Smooth muscle cell (in vitro differentiated cells): Measurements from ENCODE around the gene CENPQ. TPM values are rescaled to one million over a fixed set of nuclear protein-coding genes. Genes with fewer than 3 reads are reported as not detected.

Experiments used
- DNase-seq: peaks from one replicate; lab custom pipeline; 2025; ENCODE audit not compliant: unreplicated experiment; lab: John Stamatoyannopoulos, UW
- H2AFZ ChIP-seq: fragments of 200-600 bp; sonication (generic); 2 replicates; pipeline ENCODE4 v1.6.0; 2016; ENCODE audit warnings: antibody characterized with exemption, low read depth, mild to moderate bottlenecking
- H3F3A ChIP-seq: fragments of 200-600 bp; sonication (generic); 2 replicates; pipeline ENCODE4 v1.6.0; 2017; ENCODE audit warnings: antibody characterized with exemption, low read depth
- H3K27ac ChIP-seq: fragments of 200-600 bp; sonication (generic); 2 replicates; pipeline ENCODE4 v1.5.1; 2016; ENCODE audit warnings: low read depth, mild to moderate bottlenecking
- H3K27me3 ChIP-seq: fragments of 200-600 bp; sonication (generic); 2 replicates; pipeline ENCODE4 v1.6.1; 2016; ENCODE audit warnings: low read depth, mild to moderate bottlenecking
- H3K36me3 ChIP-seq: fragments of 200-600 bp; sonication (generic); 2 replicates; pipeline ENCODE4 v1.5.1; 2016; ENCODE audit warnings: low read depth
- H3K4me1 ChIP-seq: fragments of 200-600 bp; sonication (generic); 2 replicates; pipeline ENCODE4 v1.5.1; 2016; ENCODE audit warnings: low read depth
- H3K4me2 ChIP-seq: fragments of 200-600 bp; sonication (generic); 2 replicates; pipeline ENCODE4 v1.6.0; 2016; ENCODE audit warnings: mild to moderate bottlenecking
- H3K4me3 ChIP-seq: fragments of 200-600 bp; sonication (generic); 2 replicates; pipeline ENCODE4 v1.5.1; 2016; ENCODE audit warnings: mild to moderate bottlenecking
- H3K79me2 ChIP-seq: fragments of 200-600 bp; sonication (generic); 2 replicates; pipeline ENCODE4 v1.6.0; 2016; ENCODE audit warnings: low read depth, mild to moderate bottlenecking
- H3K9ac ChIP-seq: fragments of 200-600 bp; sonication (generic); 2 replicates; pipeline ENCODE4 v1.6.0; 2016; ENCODE audit warnings: low read depth
- H3K9me3 ChIP-seq: fragments of 200-600 bp; sonication (generic); replicated peaks from 2 replicates; pipeline ENCODE4 v1.5.1; 2016; ENCODE audit warnings: low read depth
- H4K20me1 ChIP-seq: fragments of 200-600 bp; sonication (generic); 2 replicates; pipeline ENCODE4 v1.6.0; 2016; ENCODE audit warnings: low read depth
- WGBS: methylation state at CpG from one replicate; pipeline ENCODE4 v1.1.7; 2016; ENCODE audit warnings: low lambda C conversion rate; 5-methylcytosine and 5-hydroxymethylcytosine counted together
- polyA plus RNA-seq: library from polyadenylated mRNA; unstranded; fragments of >200 nt; fragmentation: Nextera tagmentation; extraction: Ambion mirVana; gene quantifications from 2 replicates; pipeline ENCODE4 v1.2.1, GENCODE V29; 2016
- total RNA-seq: library from RNA; depleted of rRNA; stranded (reverse); fragments of >200 nt; gene quantifications from 2 replicates; pipeline ENCODE4 v1.2.3, GENCODE V29; 2014
- TF ChIP-seq, protein P1 (sequence below): fragments of 200-600 bp; sonication (generic); IDR thresholded peaks from 2 replicates; pipeline ENCODE4 v1.5.1; 2017; ENCODE audit warnings: borderline replicate concordance, mild to moderate bottlenecking, antibody characterized with exemption; ENCODE audit not compliant: insufficient read depth, poor library complexity, severe bottlenecking

Gene CENPQ, protein sequence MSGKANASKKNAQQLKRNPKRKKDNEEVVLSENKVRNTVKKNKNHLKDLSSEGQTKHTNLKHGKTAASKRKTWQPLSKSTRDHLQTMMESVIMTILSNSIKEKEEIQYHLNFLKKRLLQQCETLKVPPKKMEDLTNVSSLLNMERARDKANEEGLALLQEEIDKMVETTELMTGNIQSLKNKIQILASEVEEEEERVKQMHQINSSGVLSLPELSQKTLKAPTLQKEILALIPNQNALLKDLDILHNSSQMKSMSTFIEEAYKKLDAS
- total RNA-seq (11.7 and 15.1 TPM in 2 replicates), polyA plus RNA-seq (7.7 and 9.2 TPM in 2 replicates)

DNA sequence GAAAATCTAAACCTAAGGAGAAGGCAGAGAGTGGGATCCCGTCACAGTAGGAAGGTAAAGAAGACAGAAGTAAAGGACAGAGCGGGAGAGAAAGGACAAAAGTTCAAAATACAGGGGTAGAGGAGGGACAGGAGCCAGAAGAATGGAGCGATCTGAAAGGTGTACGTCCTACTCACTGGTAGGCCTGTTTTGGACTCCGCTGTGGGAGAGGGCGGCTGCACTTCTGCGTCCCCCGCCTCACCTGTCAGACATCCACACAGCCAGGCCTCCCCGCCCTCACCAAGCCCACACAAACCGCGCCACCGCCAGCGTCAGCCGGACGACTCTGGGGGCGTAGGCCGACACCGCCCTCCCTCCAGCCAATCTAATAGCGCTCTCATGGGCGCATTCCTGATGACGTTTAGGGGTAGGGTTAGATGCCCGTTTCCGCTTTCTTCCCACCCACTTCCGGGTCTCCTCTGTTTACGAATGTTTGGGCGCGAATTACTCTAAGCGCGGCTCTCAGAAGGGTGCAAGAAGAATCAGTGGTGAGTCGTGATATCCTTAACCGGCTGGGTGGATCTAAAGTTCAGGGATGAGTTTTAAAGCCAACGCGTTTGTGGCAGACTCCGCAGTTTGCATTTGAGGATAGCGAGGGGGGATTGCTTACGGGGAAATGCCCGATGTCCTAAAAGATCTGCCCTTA is at the start of gene CENPQ, which contains the start of gene MMUT:
TSS of gene CENPQ (plus strand) at position 444 of the 685 bp plus-strand sequence. CDS start 6,807 bp downstream, outside the sequence.
TSS of gene MMUT (minus strand) at position 327 of the 685 bp plus-strand sequence. CDS start 3,787 bp downstream, outside the sequence.
- H4K20me1 ChIP-seq, result no peaks in the 10 kb centered on the region

DNA sequence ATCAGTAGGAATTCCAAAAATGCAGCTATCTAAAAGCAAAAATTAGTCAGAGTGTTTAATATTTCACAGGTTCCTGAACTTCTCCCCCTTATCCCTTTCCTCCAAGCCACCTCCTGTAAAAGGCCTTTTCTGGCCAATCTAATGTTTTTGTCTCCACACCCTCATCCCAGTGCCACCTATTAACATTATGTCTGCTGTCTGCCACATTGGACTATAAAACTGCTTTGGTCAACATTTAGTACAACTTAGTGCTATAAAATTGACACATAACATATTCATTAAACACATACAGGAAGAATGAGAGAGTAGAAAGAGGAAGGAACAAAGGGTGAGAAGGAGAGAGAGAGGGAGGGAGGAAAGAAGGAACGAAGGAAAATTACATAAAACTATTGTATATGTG is 47.8 kb upstream of the CENPQ start:
- TF ChIP-seq, protein P1, sequence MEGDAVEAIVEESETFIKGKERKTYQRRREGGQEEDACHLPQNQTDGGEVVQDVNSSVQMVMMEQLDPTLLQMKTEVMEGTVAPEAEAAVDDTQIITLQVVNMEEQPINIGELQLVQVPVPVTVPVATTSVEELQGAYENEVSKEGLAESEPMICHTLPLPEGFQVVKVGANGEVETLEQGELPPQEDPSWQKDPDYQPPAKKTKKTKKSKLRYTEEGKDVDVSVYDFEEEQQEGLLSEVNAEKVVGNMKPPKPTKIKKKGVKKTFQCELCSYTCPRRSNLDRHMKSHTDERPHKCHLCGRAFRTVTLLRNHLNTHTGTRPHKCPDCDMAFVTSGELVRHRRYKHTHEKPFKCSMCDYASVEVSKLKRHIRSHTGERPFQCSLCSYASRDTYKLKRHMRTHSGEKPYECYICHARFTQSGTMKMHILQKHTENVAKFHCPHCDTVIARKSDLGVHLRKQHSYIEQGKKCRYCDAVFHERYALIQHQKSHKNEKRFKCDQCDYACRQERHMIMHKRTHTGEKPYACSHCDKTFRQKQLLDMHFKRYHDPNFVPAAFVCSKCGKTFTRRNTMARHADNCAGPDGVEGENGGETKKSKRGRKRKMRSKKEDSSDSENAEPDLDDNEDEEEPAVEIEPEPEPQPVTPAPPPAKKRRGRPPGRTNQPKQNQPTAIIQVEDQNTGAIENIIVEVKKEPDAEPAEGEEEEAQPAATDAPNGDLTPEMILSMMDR, result no peak
- Histone ChIP-seq H3K27me3 (no peaks in the 10 kb centered on the region), H3K27ac (no peak overlapping the region), H3K4me1 (no peaks in the 10 kb centered on the region), H3K9ac (no peak overlapping the region), H2AFZ (no peak overlapping the region), H3K4me3 (no peak overlapping the region), H3F3A (no peaks in the 10 kb centered on the region), H4K20me1 (no peaks in the 10 kb centered on the region), H3K36me3 (no peaks in the 10 kb centered on the region), H3K79me2 (no peaks in the 10 kb centered on the region), H3K9me3 (no peaks in the 10 kb centered on the region), H3K4me2 (no peak overlapping the region)
- WGBS, result 83% methylated on average over 1 of the region's 1 CpG
- no peak for DNase-seq

More for the DNA sequence above, at the start of gene CENPQ, which contains the start of gene MMUT:
- H2AFZ ChIP-seq, result peak within 1 kb of the TSS; percentile 97
- under 1% methylated on average over 34 of the region's 37 CpGs for WGBS
- peak within 1 kb of the TSS; percentile 95 for H3K9ac ChIP-seq
- H3K79me2 ChIP-seq, result peaks cover 62% of the 10 kb centered on the region
- H3K4me2 ChIP-seq, result peak within 1 kb of the TSS; percentile 96
- no peaks in the 10 kb centered on the region for H3F3A ChIP-seq
- TF ChIP-seq, protein P1, result no peak
- H3K36me3 ChIP-seq, result no peaks in the 10 kb centered on the region
- no peaks in the 10 kb centered on the region for H3K27me3 ChIP-seq
- peaks cover 15% of the 10 kb centered on the region for H3K4me1 ChIP-seq
- peak; percentile 59 for DNase-seq
- peak within 1 kb of the TSS; percentile 91 for H3K4me3 ChIP-seq
- peak within 1 kb of the TSS; percentile 73 for H3K27ac ChIP-seq
- no peaks in the 10 kb centered on the region for H3K9me3 ChIP-seq

DNA sequence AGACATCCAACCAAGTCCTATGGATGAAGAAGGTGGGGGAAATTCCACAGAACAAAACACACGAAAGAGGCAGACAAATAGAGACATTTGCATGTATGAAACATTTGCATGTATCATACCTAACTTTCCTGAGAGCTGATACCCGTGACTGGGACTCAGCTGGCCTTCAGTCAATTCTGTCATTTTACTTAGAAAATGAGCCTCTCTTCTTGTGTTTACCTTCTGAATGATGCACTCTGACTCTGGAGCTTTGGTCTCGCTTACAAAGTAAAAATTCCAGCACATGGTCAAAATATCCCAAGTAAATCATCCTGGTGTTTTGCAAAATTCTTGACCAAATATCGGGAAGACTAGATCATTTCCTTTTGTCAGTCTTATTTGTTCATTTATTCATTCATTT is 47.0 kb upstream of the CENPQ start:
- no peaks in the 10 kb centered on the region for H3K4me1 ChIP-seq
- no peak overlapping the region for H3K4me3 ChIP-seq
- TF ChIP-seq, protein P1, result no peak
- no peak overlapping the region for H2AFZ ChIP-seq
- no peak overlapping the region for H3K4me2 ChIP-seq
- H3K27me3 ChIP-seq, result no peaks in the 10 kb centered on the region
- H3K9me3 ChIP-seq, result no peaks in the 10 kb centered on the region
- DNase-seq, result no peak
- H3K27ac ChIP-seq, result no peak overlapping the region
- H3K36me3 ChIP-seq, result no peaks in the 10 kb centered on the region
- H3K79me2 ChIP-seq, result no peaks in the 10 kb centered on the region
- no peaks in the 10 kb centered on the region for H3F3A ChIP-seq
- 88% methylated on average over 4 of the region's 4 CpGs for WGBS
- H4K20me1 ChIP-seq, result no peaks in the 10 kb centered on the region
- H3K9ac ChIP-seq, result no peak overlapping the region
